22Rv1 (cell line): ENCODE results near the gene GATM.

Experiments used
- H3K27ac ChIP-seq: fragments of 450-650 bp; 2 replicates; pipeline ENCODE4 v1.5.1; 2017
- CTCF ChIP-seq: fragments of 450-650 bp; IDR thresholded peaks from 2 replicates; pipeline ENCODE4 v1.5.1; 2017; ENCODE audit warnings: mild to moderate bottlenecking
- ZFX ChIP-seq: fragments of 450-650 bp; IDR thresholded peaks from 2 replicates; pipeline ENCODE4 v1.6.1; 2017; ENCODE audit warnings: antibody characterized with exemption, borderline replicate concordance

The GATM gene

GRCh38 chr15:45349623-45350022, 28.7 kb downstream of the GATM start:
- H3K27ac ChIP-seq = no peak overlapping the region
- TF ChIP-seq CTCF (no peak), ZFX (no peak)

- TF ChIP-seq CTCF (no peak), ZFX (no peak)
- no peak overlapping the region for H3K27ac ChIP-seq
Measured at GRCh38 chr15:45347989-45348388, 30.4 kb downstream of the GATM start.

- TF ChIP-seq CTCF = no peak
- TF ChIP-seq ZFX = no peak
- H3K27ac ChIP-seq = no peak overlapping the region
Measured at GRCh38 chr15:45347033-45347432, 31.3 kb downstream of the GATM start.

- H3K27ac ChIP-seq = no peak overlapping the region
- TF ChIP-seq CTCF = no peak
- TF ChIP-seq ZFX = no peak
Measured at GRCh38 chr15:45346381-45346780, 32.0 kb downstream of the GATM start.

GRCh38 chr15:45343258-45343860, 35.0 kb downstream of the GATM start:
- TF ChIP-seq CTCF (no peak), ZFX (no peak)
- H3K27ac ChIP-seq = no peak overlapping the region

GRCh38 chr15:45341790-45342189, 36.6 kb downstream of the GATM start:
- TF ChIP-seq ZFX = no peak
- no peak for TF ChIP-seq CTCF

GRCh38 chr15:45340429-45340828, 37.9 kb downstream of the GATM start:
- H3K27ac ChIP-seq = no peak overlapping the region
- TF ChIP-seq CTCF (no peak), ZFX (no peak)

More at GRCh38 chr15:45341790-45342189, 36.6 kb downstream of the GATM start:
- H3K27ac ChIP-seq = no peak overlapping the region
